Activated CD4-positive, alpha-beta T cell treated with anti-CD3 and anti-CD28 coated beads, Interleukin-2, amount 10 ng/mL, durations not matched to agents 24 days and 14 days (primary cell): ENCODE measurements around the gene CEP295NL. TPM values are rescaled to one million over a fixed set of nuclear protein-coding genes. Genes with fewer than 3 reads are reported as not detected.
"Not testable (repeated sequence)": the region's sequence is repeated elsewhere in the genome, so short reads cannot be mapped to it uniquely, and the experiment has no call there.

Source experiments
- DNase-seq: peaks from one replicate; pipeline ENCODE4 v3.0.0; 2022
- H3K27ac Mint-ChIP-seq: one replicate; pipeline ENCODE4 v1.8.0; 2022; ENCODE audit warnings: mild to moderate bottlenecking, mixed read lengths
- H3K27me3 Mint-ChIP-seq: one replicate; pipeline ENCODE4 v1.8.0; 2022; ENCODE audit warnings: mixed read lengths
- H3K36me3 Mint-ChIP-seq: one replicate; pipeline ENCODE4 v1.8.0; 2022; ENCODE audit warnings: low read depth, mild to moderate bottlenecking, mixed read lengths
- H3K4me1 Mint-ChIP-seq: one replicate; pipeline ENCODE4 v1.8.0; 2021; ENCODE audit warnings: mixed read lengths
- H3K4me3 Mint-ChIP-seq: one replicate; pipeline ENCODE4 v1.8.0; 2022; ENCODE audit warnings: mild to moderate bottlenecking, moderate library complexity, mixed read lengths
- H3K9me3 Mint-ChIP-seq: one replicate; pipeline ENCODE4 v1.8.0; 2021; ENCODE audit warnings: mixed read lengths
- intact Hi-C: fragments of 100-400 bp; cut with micrococcal nuclease; formaldehyde crosslinking; loops from one replicate; pipeline ENCODE4 v1.15.1; 2023
- total RNA-seq: library from RNA; stranded (reverse); gene quantifications from 2 replicates; pipeline ENCODE4 v1.2.3, GENCODE V29; 2022

The CEP295NL gene
- total RNA-seq, 1 donor from 2014 or later = 0.56 TPM

DNA sequence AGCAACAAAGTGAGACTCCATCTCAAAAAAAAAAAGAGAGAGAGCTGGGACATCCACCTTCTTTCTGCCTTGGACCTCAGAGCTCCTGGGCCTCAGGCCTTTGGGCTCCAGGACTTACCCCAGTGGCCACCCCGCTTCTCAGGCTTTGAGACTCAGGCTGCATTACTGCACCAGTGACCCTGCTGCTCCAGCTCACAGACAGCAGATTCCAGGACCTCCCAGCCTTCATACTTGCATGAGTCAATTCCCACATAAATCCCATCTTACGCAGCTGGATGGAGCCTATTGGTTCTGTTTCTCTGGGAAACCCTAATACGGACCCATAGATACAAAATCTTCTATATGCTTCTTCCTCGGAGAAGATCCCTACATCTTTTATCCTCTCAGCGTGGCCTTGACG, 2.1 kb upstream of the CEP295NL start:
- no peaks in the 10 kb centered on the region for H3K36me3 Mint-ChIP-seq
- H3K9me3 Mint-ChIP-seq = no peaks in the 10 kb centered on the region
- no peak for DNase-seq
- intact Hi-C loops = no loop called here
- H3K27me3 Mint-ChIP-seq = no peaks in the 10 kb centered on the region
- no peak overlapping the region for H3K27ac Mint-ChIP-seq
- peaks cover 10% of the 10 kb centered on the region for H3K4me1 Mint-ChIP-seq
- no peak overlapping the region for H3K4me3 Mint-ChIP-seq

DNA sequence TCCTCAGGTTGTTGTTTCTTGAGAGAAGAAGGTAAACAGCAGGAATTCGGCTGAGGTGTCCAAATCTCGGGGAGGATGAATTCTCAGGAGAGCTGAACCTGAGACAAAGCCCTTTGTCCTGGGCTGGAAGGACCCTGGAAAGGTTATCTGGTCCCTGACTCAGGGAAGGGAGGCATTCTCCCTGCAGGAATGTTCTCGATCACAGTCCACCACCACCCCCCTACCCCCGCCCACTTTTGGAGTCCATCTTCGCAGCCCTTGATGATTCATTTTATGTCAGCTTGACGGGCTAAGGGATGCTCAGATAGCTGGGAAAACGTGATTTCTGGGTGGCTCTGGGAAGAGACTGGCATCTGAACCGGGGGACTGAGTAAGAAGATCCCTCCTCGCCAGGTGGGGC, 1.4 kb upstream of the CEP295NL start:
- peaks cover 10% of the 10 kb centered on the region for H3K4me1 Mint-ChIP-seq
- no peaks in the 10 kb centered on the region for H3K36me3 Mint-ChIP-seq
- H3K9me3 Mint-ChIP-seq = no peaks in the 10 kb centered on the region
- intact Hi-C loops = no loop called here
- no peaks in the 10 kb centered on the region for H3K27me3 Mint-ChIP-seq
- no peak overlapping the region for H3K27ac Mint-ChIP-seq
- no peak overlapping the region for H3K4me3 Mint-ChIP-seq
- no peak for DNase-seq

DNA sequence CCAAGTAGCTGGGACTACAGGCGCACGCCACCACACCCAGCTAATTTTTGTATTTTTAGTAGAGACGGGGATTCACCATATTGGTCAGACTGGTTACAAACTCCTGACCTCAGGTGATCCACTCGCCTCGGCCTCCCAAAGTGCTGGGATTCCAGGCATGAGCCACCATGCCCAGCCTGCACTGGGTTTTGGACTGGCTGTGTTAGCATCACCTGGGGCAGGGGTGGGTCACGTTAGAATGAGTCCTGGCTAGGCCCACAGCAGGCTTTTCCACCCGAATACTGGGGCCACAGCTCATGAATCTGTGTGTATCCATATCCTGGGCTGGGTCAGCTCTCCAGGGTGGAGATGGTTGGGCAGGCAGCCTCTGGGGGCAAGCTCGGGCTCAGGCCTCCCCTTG, 770 bp downstream of the CEP295NL start:
- H3K4me3 Mint-ChIP-seq, intact Hi-C loops, DNase-seq, H3K36me3 Mint-ChIP-seq, H3K27ac Mint-ChIP-seq, H3K9me3 Mint-ChIP-seq, H3K27me3 Mint-ChIP-seq: not testable (repeated sequence)
- peaks cover 10% of the 10 kb centered on the region for H3K4me1 Mint-ChIP-seq

DNA sequence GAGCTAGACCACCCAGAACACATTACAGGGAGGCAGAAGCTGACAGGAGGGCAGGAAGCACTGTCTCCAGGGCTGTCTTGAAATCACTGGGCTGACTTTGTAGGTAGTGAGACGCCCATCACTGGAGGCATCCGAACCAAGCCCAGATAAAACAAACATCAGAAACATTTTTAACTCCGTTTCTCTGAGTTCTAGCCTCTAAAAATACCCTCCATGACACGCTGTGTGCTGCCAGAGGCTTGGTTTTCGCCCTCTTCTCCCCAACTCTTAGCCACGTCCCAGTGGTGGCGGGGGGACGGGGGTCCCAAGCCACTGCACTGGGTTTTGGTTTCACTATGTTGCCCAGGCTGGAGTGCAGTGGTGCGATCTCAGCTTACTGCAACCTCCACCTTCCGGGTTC, 1.2 kb downstream of the CEP295NL start:
- no peak for DNase-seq

DNA sequence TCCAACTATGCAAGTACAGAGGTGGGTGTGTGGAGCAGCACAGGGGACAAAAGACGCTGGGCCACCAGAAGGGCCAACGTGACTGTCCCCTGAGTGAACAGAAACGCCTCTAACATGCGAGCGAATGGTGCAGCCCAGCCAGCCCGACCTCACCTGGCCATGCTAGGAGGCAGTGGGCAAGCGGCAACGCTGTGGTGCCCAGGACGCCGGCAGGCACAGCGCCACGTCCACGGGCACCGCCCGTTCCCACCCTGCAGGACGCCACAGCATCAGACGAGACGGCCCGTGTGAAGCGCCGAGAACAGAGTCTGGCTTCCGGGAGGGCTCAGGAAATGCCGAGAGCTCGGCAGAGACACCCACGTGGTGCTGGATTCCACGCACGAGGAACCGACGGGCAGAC, 2.2 kb downstream of the CEP295NL start:
- Mint-ChIP-seq H3K27me3 (no peaks in the 10 kb centered on the region), H3K27ac (no peak overlapping the region), H3K4me3 (no peak overlapping the region), H3K36me3 (no peaks in the 10 kb centered on the region), H3K4me1 (peaks cover 10% of the 10 kb centered on the region), H3K9me3 (no peaks in the 10 kb centered on the region)
- DNase-seq = no peak
- intact Hi-C loops = no loop called here

More for the DNA sequence above, 1.2 kb downstream of the CEP295NL start:
- intact Hi-C loops = no loop called here
- H3K27me3 Mint-ChIP-seq = no peaks in the 10 kb centered on the region
- H3K4me3 Mint-ChIP-seq = no peak overlapping the region
- no peaks in the 10 kb centered on the region for H3K36me3 Mint-ChIP-seq
- H3K9me3 Mint-ChIP-seq = no peaks in the 10 kb centered on the region
- no peak overlapping the region for H3K27ac Mint-ChIP-seq
- peaks cover 10% of the 10 kb centered on the region for H3K4me1 Mint-ChIP-seq

DNA sequence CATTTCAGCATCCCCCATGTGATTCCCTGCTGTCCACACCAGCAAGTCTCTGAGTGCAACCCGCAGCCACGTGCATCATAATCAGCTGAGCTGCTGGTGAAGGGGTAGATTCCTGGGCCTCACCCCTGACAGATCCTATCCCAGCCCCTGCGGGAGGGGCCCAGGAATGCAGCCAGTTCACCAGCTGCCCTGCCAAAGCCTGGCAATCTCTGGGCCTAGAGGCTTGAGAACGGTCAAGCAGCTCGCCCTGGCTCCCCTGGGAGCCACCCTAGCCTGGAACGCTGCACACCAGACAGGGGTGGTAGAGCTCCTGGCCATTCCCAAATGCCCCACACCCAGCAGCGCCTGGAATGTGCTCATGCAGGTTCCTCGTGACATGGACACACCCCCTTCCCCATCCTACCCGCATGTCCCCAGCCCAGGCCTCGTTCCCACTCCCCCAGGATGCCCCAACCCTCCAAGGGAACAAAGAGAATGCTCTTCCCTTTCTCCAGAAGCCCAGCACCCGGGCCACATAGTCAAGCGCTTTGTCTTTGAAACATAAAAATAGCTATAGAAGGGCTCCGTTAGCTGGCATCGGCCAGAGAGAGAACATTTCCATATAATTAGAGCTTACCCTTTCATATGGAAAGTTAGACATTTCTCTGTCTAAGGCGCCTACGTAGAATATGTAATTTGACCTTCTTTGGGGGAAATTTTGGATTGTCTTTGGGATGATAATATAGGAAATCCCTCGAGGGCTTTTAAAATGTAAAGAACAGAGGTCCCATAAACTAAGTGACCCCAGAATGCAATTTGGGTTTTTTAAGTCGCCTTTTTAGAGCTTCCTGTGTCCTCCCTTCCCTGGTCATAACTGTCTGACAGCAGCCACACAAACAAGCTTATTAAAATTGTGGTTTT, 3.4 kb downstream of the CEP295NL start:
- Mint-ChIP-seq H3K36me3 (no peaks in the 10 kb centered on the region), H3K4me3 (no peak overlapping the region), H3K27me3 (no peaks in the 10 kb centered on the region), H3K4me1 (peaks cover 10% of the 10 kb centered on the region), H3K9me3 (no peaks in the 10 kb centered on the region), H3K27ac (no peak overlapping the region)
- intact Hi-C loops = no loop called here
- DNase-seq = no peak

DNA sequence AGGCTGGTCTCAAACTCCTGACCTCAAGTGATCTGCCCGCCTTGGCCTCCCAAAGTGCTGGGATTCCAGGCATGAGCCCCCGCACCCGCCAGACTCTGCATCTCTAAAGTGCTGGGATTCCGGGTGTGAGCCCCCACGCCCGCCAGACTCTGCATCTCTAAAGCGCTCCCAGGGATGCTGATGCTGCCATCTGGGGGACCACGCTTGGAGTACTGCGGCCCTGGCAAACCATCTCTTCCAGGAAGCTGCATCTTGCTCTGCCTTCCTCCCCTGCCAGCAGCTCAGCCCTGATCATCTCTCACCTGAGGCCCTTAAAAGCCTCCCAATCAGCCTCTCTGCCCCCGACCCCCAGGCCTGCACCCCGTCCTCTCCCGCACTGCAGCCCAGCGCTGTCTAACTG, 4.1 kb downstream of the CEP295NL start:
- H3K27me3 Mint-ChIP-seq = no peaks in the 10 kb centered on the region
- H3K27ac Mint-ChIP-seq = no peak overlapping the region
- no peaks in the 10 kb centered on the region for H3K36me3 Mint-ChIP-seq
- intact Hi-C loops = no loop called here
- peaks cover 10% of the 10 kb centered on the region for H3K4me1 Mint-ChIP-seq
- H3K9me3 Mint-ChIP-seq = no peaks in the 10 kb centered on the region
- H3K4me3 Mint-ChIP-seq = no peak overlapping the region
- no peak for DNase-seq

DNA sequence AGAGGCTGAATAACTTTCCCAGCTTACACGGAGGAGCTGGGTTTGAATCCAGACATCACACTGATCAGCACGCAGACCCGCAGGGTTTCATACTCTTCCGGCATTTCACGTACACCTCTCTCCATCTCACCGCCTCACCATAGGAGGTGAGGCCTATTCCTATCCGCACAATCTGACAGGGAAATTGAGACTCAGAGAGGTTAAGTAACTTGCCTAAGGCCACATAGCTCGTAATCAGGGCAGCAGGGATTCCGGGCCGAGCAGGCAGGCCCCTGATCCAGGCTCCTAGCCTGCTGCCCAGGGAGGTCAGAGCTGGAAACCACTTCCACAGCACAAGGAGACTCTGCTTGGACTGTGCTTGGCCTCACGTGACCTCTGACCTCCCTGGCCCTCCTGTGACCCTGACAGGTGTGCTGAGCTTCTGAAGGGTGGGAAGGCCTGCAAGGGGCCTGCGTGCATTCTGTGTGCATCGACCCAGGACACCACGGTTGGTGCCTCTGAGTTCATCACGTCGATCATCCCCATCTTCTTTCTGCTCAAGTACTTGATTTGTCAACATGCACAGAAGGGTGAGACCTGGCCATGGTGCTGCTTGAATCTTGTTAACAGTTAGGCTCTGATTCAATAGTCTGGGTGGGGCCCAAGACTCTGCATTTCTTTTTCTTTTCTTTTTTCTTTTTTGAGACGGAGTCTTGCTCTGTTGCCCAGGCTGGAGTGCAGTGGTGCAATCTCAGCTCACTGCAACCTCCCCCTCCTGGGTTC, 4.7 kb downstream of the CEP295NL start:
- Mint-ChIP-seq H3K36me3 (no peaks in the 10 kb centered on the region), H3K27me3 (no peaks in the 10 kb centered on the region), H3K4me3 (no peak overlapping the region), H3K4me1 (peaks cover 4% of the 10 kb centered on the region), H3K9me3 (no peaks in the 10 kb centered on the region), H3K27ac (no peak overlapping the region)
- intact Hi-C loops = no loop called here
- DNase-seq = no peak

DNA sequence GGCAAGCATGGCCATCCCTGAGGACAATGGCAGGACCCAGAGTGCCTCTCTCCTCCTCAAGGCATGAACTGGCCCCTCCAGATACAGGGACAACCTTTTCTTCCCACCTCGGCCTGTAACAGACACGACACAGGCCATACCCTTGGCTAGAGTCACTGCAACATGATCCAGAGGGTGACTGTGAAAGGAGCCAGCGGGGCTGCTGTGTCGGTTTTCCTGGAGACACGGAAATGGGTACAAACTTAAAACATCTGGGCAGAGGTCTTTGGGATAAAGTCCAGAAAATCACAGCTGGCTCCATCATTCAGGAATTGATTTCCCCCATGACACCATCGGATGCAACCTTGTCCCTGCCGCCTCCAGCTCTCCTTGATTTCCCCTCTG, 5.3 kb downstream of the CEP295NL start:
- Mint-ChIP-seq H3K27ac (no peak overlapping the region), H3K4me3 (no peak overlapping the region), H3K4me1 (peaks cover 5% of the 10 kb centered on the region), H3K36me3 (no peaks in the 10 kb centered on the region), H3K9me3 (no peaks in the 10 kb centered on the region), H3K27me3 (no peaks in the 10 kb centered on the region)
- no peak for DNase-seq
- intact Hi-C loops = no loop called here

DNA sequence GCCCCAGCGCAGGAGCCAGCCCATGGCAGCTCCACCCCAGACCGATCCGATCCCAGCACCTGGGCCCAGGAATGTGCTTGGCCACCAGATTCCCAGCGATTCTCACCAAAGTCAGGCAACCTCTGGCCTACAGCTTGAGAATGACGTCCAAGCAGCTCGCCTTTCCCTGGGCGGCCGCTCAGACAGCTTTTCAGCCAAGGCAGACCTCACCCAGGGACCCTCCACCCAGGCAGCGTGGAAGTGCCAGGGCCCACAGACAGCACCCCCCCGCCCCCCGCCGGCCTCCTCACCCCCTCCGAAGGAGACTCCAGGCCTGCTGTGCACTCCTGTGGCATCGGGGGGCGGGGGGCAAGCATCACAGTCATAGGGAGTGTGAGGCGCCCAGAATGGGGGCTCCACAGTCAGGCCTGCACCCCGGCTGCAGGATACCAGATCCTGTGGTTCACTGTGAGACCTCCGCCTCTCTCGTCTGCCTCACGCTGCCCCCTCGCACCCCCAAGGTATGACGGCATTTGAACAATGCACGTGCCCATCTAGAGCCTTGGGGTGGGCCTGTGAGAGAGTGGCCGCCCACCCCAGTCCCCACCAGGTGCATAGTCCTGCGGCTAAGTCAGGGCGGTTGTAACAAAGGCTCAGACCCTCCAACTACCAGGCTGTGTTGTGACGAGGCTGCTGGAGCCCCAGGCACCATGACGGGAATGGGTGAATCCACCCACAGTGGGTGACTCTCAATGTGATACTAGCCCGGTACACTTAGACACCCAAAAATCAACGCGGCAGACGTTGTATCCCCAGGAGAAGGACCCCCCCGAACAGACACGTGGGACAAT, 6.0 kb downstream of the CEP295NL start:
- Mint-ChIP-seq H3K4me1 (peaks cover 5% of the 10 kb centered on the region), H3K9me3 (no peaks in the 10 kb centered on the region), H3K27me3 (no peaks in the 10 kb centered on the region), H3K36me3 (no peaks in the 10 kb centered on the region), H3K4me3 (no peak overlapping the region), H3K27ac (no peak overlapping the region)
- intact Hi-C loops = no loop called here
- DNase-seq = no peak

DNA sequence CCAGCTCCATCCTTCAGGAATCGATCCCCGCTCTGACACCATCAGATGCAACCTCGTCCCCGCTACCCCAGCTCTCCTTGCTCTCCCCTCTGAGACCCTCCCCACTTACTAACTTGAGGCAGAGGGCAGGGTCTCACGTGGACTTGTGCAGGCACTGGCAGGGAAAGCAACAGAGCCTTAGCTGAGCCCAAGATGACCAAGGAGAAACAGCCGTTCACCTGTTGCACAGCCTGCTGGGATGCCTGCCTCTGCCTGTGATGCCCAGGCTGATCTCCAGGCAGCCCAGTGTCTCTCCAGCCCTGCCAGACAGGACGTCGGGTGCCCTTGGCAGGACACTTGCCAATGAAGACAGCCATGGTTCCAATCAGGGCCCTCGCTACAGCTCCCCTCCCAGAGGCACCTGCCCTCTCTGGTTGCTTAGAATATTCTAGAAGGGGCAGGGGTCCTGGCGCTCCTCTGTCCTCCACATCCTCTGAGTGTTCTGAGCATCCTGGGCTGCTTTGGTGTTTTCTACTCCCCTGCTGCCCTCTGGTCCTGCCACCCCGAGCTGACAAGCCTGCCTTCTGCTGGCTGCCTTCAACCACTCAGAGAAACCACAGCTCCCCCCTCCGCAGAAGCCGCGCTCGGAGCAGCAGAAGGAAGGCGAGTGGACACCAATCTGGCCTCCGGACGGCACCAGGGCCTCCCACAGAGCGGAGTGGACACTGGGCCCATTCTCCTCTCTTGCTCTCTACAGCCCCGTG, 6.7 kb downstream of the CEP295NL start:
- DNase-seq = no peak
- H3K4me1 Mint-ChIP-seq = peaks cover 10% of the 10 kb centered on the region
- no peak overlapping the region for H3K4me3 Mint-ChIP-seq
- no peaks in the 10 kb centered on the region for H3K36me3 Mint-ChIP-seq
- H3K9me3 Mint-ChIP-seq = no peaks in the 10 kb centered on the region
- no peak overlapping the region for H3K27ac Mint-ChIP-seq
- no peaks in the 10 kb centered on the region for H3K27me3 Mint-ChIP-seq
- intact Hi-C loops = no loop called here

DNA sequence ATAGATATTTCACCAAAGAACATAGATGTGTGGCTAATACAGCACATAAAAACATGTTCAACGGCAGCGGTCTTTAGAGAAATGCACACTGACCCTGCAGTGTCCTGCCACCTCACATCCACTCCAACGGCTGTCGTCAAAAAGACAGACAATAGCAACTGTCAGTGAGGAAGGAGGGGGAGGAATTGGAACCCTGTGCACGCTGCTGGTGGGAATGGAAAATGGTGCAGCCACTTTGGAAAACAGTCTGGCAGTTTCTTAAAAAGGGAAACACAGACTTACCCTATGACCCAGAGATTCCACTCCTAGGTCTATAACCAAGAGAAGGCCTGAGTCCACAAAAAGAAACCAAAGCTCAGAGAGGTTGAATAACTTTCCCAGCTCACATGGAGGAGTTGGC, 7.7 kb downstream of the CEP295NL start:
- Mint-ChIP-seq H3K4me1 (peaks cover 14% of the 10 kb centered on the region), H3K27ac (no peak overlapping the region), H3K36me3 (no peaks in the 10 kb centered on the region), H3K4me3 (no peak overlapping the region), H3K27me3 (no peaks in the 10 kb centered on the region), H3K9me3 (no peaks in the 10 kb centered on the region)
- no peak for DNase-seq
- intact Hi-C loops = no loop called here

DNA sequence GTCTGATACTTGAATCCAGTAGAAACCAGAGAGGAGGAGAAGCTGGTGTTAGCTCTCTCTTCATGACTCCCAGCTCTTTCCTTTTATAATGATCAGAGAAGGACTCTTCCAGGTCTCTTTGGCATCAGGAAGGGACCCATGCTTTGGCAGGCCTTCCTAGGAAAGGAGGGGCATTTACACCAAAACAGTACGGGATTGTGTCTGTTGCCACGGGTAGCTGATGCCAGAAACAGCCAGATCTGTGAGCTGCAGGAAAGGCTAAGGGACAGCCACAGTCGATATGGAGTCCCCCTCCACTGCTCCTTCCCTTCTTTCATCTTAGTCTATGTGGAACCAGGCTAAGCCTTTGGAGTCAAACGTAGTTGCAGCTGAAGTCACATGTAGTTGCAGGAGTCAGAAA, 9.3 kb downstream of the CEP295NL start:
- H3K4me1 Mint-ChIP-seq = peaks cover 26% of the 10 kb centered on the region
- intact Hi-C loops = no loop called here
- DNase-seq = no peak
- H3K27ac Mint-ChIP-seq = no peak overlapping the region
- H3K9me3 Mint-ChIP-seq = no peaks in the 10 kb centered on the region
- H3K4me3 Mint-ChIP-seq = no peak overlapping the region
- H3K36me3 Mint-ChIP-seq = no peaks in the 10 kb centered on the region
- H3K27me3 Mint-ChIP-seq = peaks cover 2% of the 10 kb centered on the region
